Central memory CD8-positive, alpha-beta T cell (primary cell): ENCODE measurements around the gene ALG5.

ENCODE experiments used
- ATAC-seq: fragments of 150-1000 bp; cut with Tn5 transposase; replicated peaks from 2 replicates; pipeline ENCODE4 v1.10.0; 2022; ENCODE audit warnings: mild to moderate bottlenecking, moderate FRiP score, moderate number of reproducible peaks; ENCODE audit not compliant: poor library complexity, severe bottlenecking; ENCODE audit errors: extremely low read depth
- DNase-seq, 2 donors: peaks; one replicate each; pipeline ENCODE4 v3.0.0; 2021; ENCODE audit warnings: low spot score in 2 of 2
- H3K27ac Mint-ChIP-seq: one replicate; pipeline ENCODE4 v1.8.0; 2022; ENCODE audit warnings: low read depth, mild to moderate bottlenecking, moderate library complexity, mixed read lengths
- H3K27me3 Mint-ChIP-seq: one replicate; pipeline ENCODE4 v1.8.0; 2022; ENCODE audit warnings: mixed read lengths
- H3K36me3 Mint-ChIP-seq: one replicate; pipeline ENCODE4 v1.8.0; 2022; ENCODE audit warnings: mild to moderate bottlenecking, moderate library complexity, mixed read lengths; ENCODE audit not compliant: insufficient read depth
- H3K4me1 Mint-ChIP-seq: one replicate; pipeline ENCODE4 v1.8.0; 2022; ENCODE audit warnings: mixed read lengths
- H3K4me3 Mint-ChIP-seq: one replicate; pipeline ENCODE4 v1.8.0; 2022; ENCODE audit warnings: mild to moderate bottlenecking, moderate library complexity, mixed read lengths
- H3K9me3 Mint-ChIP-seq: one replicate; pipeline ENCODE4 v1.8.0; 2022; ENCODE audit warnings: mixed read lengths

ALG5 gene, protein sequence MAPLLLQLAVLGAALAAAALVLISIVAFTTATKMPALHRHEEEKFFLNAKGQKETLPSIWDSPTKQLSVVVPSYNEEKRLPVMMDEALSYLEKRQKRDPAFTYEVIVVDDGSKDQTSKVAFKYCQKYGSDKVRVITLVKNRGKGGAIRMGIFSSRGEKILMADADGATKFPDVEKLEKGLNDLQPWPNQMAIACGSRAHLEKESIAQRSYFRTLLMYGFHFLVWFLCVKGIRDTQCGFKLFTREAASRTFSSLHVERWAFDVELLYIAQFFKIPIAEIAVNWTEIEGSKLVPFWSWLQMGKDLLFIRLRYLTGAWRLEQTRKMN

DNA sequence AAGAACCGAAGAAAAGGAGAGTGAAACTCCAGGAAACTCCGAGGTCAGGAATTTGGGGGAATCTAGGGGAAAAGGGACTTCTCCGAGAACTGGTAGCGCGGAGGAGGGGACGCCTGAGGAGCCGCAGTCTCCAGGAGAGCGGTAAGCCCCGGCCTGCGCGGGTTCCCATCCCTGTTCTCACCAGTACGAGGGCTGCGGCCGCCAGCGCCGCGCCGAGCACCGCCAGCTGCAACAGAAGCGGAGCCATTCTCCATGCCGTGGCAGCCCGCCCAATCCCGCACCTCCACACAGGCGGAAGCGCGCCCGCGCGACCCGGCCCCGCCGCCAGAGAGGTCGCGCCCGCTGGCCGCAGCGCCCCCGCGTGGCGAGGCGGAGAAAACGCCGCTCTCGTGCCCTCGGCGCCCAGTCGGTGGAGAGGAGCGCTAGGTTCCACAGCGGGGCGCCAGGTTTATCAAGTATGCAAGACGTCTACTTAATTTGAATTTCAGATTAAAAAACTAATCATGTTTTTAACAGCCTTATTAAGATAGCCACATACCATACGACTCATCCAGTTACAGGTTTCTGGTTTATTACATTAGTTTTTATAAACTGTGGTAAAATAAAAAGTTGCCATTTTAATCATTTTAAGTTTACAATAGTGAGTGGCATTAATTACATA is at the start of gene ALG5:
ALG5 (minus strand) TSS at position 287 of the 661 bp plus-strand sequence; CDS start at position 247, 40 bp downstream.
- H3K4me3 Mint-ChIP-seq, result peak within 1 kb of the TSS; percentile 99
- DNase-seq (peak; percentile 90 to 92), ATAC-seq (peak; percentile 55)
- peaks cover 51% of the 10 kb centered on the region for H3K36me3 Mint-ChIP-seq
- no peaks in the 10 kb centered on the region for H3K27me3 Mint-ChIP-seq
- H3K4me1 Mint-ChIP-seq, result peaks cover 55% of the 10 kb centered on the region
- peak within 1 kb of the TSS; percentile 100 for H3K27ac Mint-ChIP-seq
- H3K9me3 Mint-ChIP-seq, result no peaks in the 10 kb centered on the region

DNA sequence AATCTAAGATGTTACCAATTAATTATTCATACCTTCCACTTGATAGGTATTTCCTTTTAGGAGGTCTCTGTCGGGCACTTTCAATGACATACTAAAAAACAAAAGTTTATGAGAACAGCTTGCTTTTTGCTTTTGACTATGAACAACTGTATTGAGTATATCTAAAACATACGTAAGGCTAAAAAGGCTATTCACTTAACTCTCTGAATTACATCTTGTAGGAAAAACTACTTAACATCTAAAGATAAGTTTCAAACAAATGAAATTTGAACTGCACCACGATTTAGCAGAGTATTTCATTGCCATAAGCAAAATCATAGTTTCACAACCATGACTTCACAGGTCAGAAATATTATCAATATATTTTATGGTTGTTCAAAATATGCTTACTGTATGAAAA is 48.7 kb upstream of the ALG5 start:
- no peak for ATAC-seq
- H3K4me1 Mint-ChIP-seq, result peaks cover 24% of the 10 kb centered on the region

DNA sequence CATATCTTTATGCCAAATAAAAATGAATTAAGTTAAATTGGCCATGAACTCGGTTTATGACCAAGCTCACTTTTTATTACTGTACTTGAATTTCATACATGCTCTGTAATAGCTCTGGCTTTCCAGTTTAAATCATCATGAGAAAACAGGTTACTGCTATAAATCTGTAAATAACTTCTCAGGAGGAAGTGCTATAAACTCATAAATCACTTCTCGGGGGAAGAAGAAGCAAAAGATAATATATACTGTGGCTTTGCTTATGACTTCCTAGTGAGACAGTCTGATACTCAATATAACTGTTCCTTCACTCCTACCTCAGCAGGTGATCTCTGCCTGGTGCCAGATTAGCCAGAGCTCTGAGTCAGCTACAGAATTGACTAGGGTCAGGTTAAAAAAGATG is 47.9 kb upstream of the ALG5 start:
- H3K9me3 Mint-ChIP-seq, result no peaks in the 10 kb centered on the region
- peaks cover 16% of the 10 kb centered on the region for H3K4me1 Mint-ChIP-seq
- H3K4me3 Mint-ChIP-seq, result no peak overlapping the region
- no peak for DNase-seq
- no peak for ATAC-seq
- peaks cover 44% of the 10 kb centered on the region for H3K36me3 Mint-ChIP-seq
- no peaks in the 10 kb centered on the region for H3K27me3 Mint-ChIP-seq
- H3K27ac Mint-ChIP-seq, result no peak overlapping the region

More for the DNA sequence above, 48.7 kb upstream of the ALG5 start:
- H3K36me3 Mint-ChIP-seq, result peaks cover 40% of the 10 kb centered on the region
- DNase-seq, result no peak
- H3K27ac Mint-ChIP-seq, result no peak overlapping the region
- H3K4me3 Mint-ChIP-seq, result no peak overlapping the region
- H3K27me3 Mint-ChIP-seq, result no peaks in the 10 kb centered on the region
- no peaks in the 10 kb centered on the region for H3K9me3 Mint-ChIP-seq

DNA sequence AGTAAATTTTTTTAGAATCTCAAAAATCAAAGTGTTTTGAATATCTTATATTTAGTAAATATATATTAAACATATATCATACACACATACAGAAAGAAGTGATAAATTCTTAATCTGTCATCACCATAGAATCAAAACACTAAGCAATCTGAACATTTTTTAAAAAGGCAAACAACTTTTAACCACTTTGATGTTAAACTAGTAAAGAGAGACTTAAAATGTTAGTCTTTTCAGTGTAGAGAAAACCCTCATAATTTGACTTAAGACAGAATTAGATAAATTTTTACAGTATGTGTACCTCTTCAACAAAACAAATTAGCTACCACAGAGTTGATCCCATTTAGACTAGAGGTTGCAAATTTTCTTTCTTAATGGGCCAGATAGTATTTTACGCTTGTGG is 46.9 kb upstream of the ALG5 start:
- DNase-seq (no peak), ATAC-seq (no peak)
- H3K27ac Mint-ChIP-seq, result no peak overlapping the region
- peaks cover 51% of the 10 kb centered on the region for H3K36me3 Mint-ChIP-seq
- no peak overlapping the region for H3K4me3 Mint-ChIP-seq
- no peaks in the 10 kb centered on the region for H3K9me3 Mint-ChIP-seq
- H3K4me1 Mint-ChIP-seq, result peaks cover 6% of the 10 kb centered on the region
- H3K27me3 Mint-ChIP-seq, result no peaks in the 10 kb centered on the region

DNA sequence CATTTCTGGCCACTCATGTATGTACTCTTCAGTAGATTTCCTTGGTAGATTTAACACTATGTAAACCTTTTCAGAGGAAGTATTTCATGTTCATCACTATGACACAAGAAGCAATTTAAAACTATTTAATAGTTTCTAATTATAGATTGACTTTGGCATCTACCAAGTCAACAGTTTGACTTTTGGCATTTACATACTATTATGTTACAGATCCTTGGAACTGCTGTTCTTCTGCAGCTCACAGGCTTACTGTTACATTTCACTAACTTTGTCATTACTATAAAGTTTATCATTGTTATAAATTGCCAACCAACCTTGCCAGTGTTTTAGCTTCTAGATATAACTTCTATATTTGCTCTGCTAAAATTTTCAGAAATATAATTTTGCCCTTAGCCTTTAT is 41.6 kb upstream of the ALG5 start:
- no peak overlapping the region for H3K27ac Mint-ChIP-seq
- no peaks in the 10 kb centered on the region for H3K9me3 Mint-ChIP-seq
- DNase-seq, result no peak
- H3K4me1 Mint-ChIP-seq, result no peaks in the 10 kb centered on the region
- H3K4me3 Mint-ChIP-seq, result no peak overlapping the region
- H3K36me3 Mint-ChIP-seq, result peaks cover 64% of the 10 kb centered on the region
- no peaks in the 10 kb centered on the region for H3K27me3 Mint-ChIP-seq
- ATAC-seq, result no peak

DNA sequence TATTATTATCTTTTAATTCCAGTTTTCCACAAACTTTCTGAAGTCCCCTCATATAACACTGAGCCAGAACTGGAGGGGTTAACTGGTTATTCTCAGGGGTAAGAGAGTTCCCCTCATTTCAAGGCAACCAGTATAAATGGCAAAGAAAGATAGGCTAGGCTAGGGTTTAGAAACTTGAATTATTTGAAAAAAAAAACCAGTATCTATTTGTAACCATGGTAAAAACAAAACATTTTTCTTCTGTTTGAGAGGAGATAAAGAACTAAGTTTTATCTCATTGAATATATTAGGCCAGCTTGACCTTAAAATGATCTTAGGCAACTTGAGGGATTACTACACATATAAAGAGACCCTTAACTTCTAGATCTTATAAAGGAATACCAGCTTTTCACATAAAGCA is 40.8 kb upstream of the ALG5 start:
- Mint-ChIP-seq H3K27me3 (no peaks in the 10 kb centered on the region), H3K27ac (no peak overlapping the region), H3K36me3 (peaks cover 67% of the 10 kb centered on the region), H3K9me3 (no peaks in the 10 kb centered on the region), H3K4me3 (no peak overlapping the region), H3K4me1 (no peaks in the 10 kb centered on the region)
- ATAC-seq (no peak), DNase-seq (no peak)

DNA sequence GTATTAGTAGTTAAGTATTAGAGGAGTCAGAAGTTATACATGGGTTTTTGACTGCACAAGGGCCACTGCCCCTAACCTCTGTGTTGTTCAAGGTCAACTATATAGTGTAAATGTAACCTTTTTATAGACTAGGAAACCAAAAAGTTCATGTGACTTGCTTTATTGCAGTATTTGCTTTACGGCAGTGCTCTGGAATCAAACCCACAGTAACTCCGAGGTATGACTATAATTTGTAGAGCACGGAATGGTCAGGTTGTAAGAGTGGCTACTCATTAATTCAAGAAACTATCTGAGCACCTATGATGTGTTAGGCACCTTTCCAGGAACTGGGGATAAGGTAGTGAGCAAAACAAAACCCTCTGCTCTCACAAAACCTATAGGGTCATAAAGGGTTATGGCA is 38.1 kb upstream of the ALG5 start:
- no peak for DNase-seq
- H3K36me3 Mint-ChIP-seq, result peaks cover 56% of the 10 kb centered on the region
- H3K9me3 Mint-ChIP-seq, result no peaks in the 10 kb centered on the region
- H3K27me3 Mint-ChIP-seq, result no peaks in the 10 kb centered on the region
- H3K4me1 Mint-ChIP-seq, result no peaks in the 10 kb centered on the region
- H3K4me3 Mint-ChIP-seq, result no peak overlapping the region
- ATAC-seq, result no peak
- H3K27ac Mint-ChIP-seq, result no peak overlapping the region

DNA sequence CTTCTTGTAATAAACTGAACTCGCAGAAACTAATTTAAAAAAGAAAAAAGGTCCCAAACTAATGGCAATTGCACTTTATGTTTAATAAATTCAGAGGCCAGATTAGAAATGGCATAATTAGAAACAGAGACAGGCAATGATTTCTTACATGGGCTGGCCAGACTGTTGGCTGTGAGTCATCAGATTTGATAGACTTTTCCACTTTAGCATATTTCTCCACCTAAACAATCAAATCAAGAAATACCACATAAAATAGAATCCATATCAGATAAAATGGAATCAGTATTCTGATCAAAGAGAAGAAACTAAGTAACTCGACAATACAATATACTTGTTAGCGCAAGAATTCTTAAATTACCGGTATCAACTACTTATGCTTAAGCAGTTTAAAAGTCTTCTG is 30.5 kb upstream of the ALG5 start:
- H3K4me1 Mint-ChIP-seq, result peaks cover 1% of the 10 kb centered on the region
- H3K9me3 Mint-ChIP-seq, result no peaks in the 10 kb centered on the region
- H3K27me3 Mint-ChIP-seq, result no peaks in the 10 kb centered on the region
- H3K4me3 Mint-ChIP-seq, result no peak overlapping the region
- DNase-seq (no peak), ATAC-seq (no peak)
- no peak overlapping the region for H3K27ac Mint-ChIP-seq
- peaks cover 47% of the 10 kb centered on the region for H3K36me3 Mint-ChIP-seq

DNA sequence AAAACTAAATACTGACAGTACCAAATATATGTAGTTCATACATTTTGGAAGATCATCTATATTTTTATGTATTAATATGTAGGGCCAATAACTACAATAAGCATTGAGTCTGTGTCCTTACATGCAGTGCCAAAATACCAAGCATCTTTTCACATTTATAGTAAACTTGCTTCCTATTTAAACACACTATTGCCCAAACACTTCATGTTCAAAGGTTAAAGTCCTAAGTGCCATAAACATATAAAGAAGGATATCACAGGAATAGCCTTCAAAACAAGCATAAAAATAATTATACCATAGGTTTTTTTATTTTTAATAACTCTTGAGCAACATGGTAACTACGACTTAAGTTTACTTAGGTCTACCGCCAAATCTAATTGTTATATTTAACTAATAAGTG is 28.5 kb upstream of the ALG5 start:
- Mint-ChIP-seq H3K36me3 (peaks cover 56% of the 10 kb centered on the region), H3K27ac (no peak overlapping the region), H3K9me3 (no peaks in the 10 kb centered on the region), H3K4me3 (no peak overlapping the region), H3K4me1 (peaks cover 10% of the 10 kb centered on the region), H3K27me3 (no peaks in the 10 kb centered on the region)
- DNase-seq, result no peak
- ATAC-seq, result no peak

DNA sequence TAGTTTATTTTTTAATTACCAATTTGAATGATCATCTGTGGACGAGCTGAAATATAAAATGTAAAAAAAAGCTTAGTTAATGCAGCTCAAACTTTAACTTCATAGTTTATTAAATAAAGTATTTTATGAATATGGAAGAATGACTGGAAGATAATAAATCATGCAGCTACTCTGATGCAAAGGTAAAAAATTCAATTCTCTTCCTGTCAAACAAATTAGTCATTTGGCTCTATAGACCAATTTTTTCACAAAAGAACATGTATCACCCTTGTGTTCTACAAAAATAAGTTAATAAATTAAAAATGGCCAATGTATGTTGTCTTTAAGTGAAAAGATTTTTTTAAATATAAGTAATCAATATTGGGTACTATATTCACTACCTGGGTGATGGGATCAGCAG is 27.6 kb upstream of the ALG5 start:
- Mint-ChIP-seq H3K27ac (no peak overlapping the region), H3K27me3 (no peaks in the 10 kb centered on the region), H3K9me3 (no peaks in the 10 kb centered on the region), H3K4me1 (peaks cover 10% of the 10 kb centered on the region), H3K36me3 (peaks cover 58% of the 10 kb centered on the region), H3K4me3 (no peak overlapping the region)
- no peak for ATAC-seq
- DNase-seq, result no peak

DNA sequence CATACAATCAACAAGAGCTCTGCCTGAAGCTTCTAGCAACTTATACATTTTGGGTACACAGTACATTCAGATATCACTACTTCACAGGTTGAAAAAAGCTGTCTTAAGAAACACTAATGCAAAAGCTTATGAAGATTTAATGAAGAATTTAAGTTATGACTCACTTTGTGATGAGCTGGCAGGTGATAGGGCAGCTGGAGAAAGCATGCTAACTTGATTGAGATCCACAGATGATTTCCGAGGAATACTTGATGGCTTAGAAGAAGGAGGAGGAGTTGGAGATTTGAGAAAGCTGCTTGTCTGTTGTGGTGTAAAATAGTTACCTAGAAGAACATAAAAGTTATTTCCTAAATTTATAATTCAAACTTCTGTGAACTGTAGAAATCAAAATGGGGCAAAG is 24.7 kb upstream of the ALG5 start:
- peaks cover 10% of the 10 kb centered on the region for H3K4me1 Mint-ChIP-seq
- ATAC-seq (no peak), DNase-seq (no peak)
- H3K4me3 Mint-ChIP-seq, result no peak overlapping the region
- no peaks in the 10 kb centered on the region for H3K27me3 Mint-ChIP-seq
- H3K36me3 Mint-ChIP-seq, result peaks cover 49% of the 10 kb centered on the region
- H3K9me3 Mint-ChIP-seq, result no peaks in the 10 kb centered on the region
- H3K27ac Mint-ChIP-seq, result no peak overlapping the region

DNA sequence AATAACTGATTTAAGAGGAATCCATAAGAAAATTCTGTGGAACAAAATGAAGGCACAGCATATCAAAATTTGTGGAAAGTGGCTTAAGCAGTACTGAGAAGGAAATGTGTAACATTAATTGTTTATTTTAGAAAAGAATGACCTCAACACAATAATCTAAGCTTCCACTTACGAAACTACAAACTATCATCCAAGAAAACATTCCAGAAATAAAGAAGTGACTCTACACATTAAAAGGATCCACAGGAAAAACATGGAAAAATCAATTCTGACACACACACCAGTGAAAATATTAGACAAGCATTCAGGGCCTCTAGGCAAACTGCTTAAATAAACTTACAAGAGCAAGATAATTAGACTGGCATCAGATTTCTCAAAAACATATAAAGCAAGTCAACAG is 15.5 kb upstream of the ALG5 start:
- H3K36me3 Mint-ChIP-seq, result peaks cover 55% of the 10 kb centered on the region
- H3K27me3 Mint-ChIP-seq, result no peaks in the 10 kb centered on the region
- H3K27ac Mint-ChIP-seq, result peak overlapping the region; percentile 39
- DNase-seq (no peak), ATAC-seq (no peak)
- H3K4me1 Mint-ChIP-seq, result peaks cover 13% of the 10 kb centered on the region
- no peaks in the 10 kb centered on the region for H3K9me3 Mint-ChIP-seq
- H3K4me3 Mint-ChIP-seq, result no peak overlapping the region

DNA sequence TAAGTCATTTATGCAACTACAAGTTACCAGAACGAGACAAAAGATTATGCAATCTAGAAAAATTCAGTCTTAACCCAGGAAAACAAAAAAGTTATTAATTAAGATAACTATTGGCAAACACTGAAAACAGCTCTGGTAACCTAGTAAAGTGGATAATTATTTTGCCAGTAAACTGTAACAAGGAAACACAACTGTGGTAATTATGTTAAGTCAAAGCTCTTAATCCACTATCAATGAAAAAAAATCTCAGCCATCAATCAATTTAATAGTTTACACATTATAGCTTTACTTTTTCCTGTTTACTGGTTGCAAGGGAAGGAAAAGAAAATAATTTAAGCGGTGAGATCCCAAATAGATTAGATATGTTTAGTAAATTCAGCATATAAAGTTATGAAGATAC is 12.6 kb upstream of the ALG5 start:
- peaks cover 17% of the 10 kb centered on the region for H3K4me1 Mint-ChIP-seq
- DNase-seq, result no peak
- no peaks in the 10 kb centered on the region for H3K27me3 Mint-ChIP-seq
- H3K9me3 Mint-ChIP-seq, result no peaks in the 10 kb centered on the region
- H3K4me3 Mint-ChIP-seq, result no peak overlapping the region
- H3K36me3 Mint-ChIP-seq, result peaks cover 64% of the 10 kb centered on the region
- H3K27ac Mint-ChIP-seq, result no peak overlapping the region
- ATAC-seq, result no peak
